Activated CD4-positive, alpha-beta T cell treated with anti-CD3 and anti-CD28 coated beads, Interleukin-2, amount 10 ng/mL, durations not matched to agents 7 days and 5 days (primary cell): ENCODE data around the gene TES. TPM values are rescaled to one million over a fixed set of nuclear protein-coding genes. Genes with fewer than 3 reads are reported as not detected.

Source experiments
- CTCF ChIA-PET: fragments of 350-600 bp; sonication (Branson Sonifier 250); formaldehyde crosslinking; loops from one replicate; lab custom pipeline; 2021; ENCODE audit warnings: antibody characterized with exemption; lab: Charles Lee
- POLR2A ChIA-PET: fragments of 350-600 bp; sonication (Branson Sonifier 250); formaldehyde crosslinking; loops from one replicate; lab custom pipeline; 2021; ENCODE audit warnings: antibody characterized with exemption; lab: Charles Lee
- DNase-seq: peaks from one replicate; pipeline ENCODE4 v3.0.0-alpha.2; 2020
- H3K27ac Mint-ChIP-seq: one replicate; pipeline ENCODE4 v1.8.0; 2021; ENCODE audit warnings: mild to moderate bottlenecking, moderate library complexity, mixed read lengths
- H3K27me3 Mint-ChIP-seq: one replicate; pipeline ENCODE4 v1.8.0; 2021; ENCODE audit warnings: mixed read lengths
- H3K36me3 Mint-ChIP-seq: one replicate; pipeline ENCODE4 v1.8.0; 2021; ENCODE audit warnings: low read depth, mixed read lengths
- H3K4me1 Mint-ChIP-seq: one replicate; pipeline ENCODE4 v1.8.0; 2021; ENCODE audit warnings: mixed read lengths
- H3K4me3 Mint-ChIP-seq: one replicate; pipeline ENCODE4 v1.8.0; 2021; ENCODE audit warnings: mild to moderate bottlenecking, moderate library complexity, mixed read lengths
- H3K9me3 Mint-ChIP-seq: one replicate; pipeline ENCODE4 v1.8.0; 2021; ENCODE audit warnings: mixed read lengths
- total RNA-seq, 2 experiments: library from RNA; stranded (reverse); gene quantifications; one replicate each; pipeline ENCODE4 v1.2.3, GENCODE V29; 2021

TES gene
- total RNA-seq, 2 experiments from 2014 or later: 139 to 140 TPM

GRCh38 chr7:116196947-116197346 lies 13.4 kb upstream of the TES start:
- ChIA-PET POLR2A (no interaction called here), CTCF (interaction anchor here (0.7 kb wide), 1 partner anchor 26 kb away, joined by 3 read pairs; no protein-coding TSS in a partner anchor)
- Mint-ChIP-seq H3K27me3 (peaks cover 5% of the 10 kb centered on the region), H3K9me3 (no peaks in the 10 kb centered on the region), H3K27ac (no peak overlapping the region), H3K4me3 (no peak overlapping the region), H3K36me3 (no peaks in the 10 kb centered on the region), H3K4me1 (no peaks in the 10 kb centered on the region)
- no peak for DNase-seq

- ChIA-PET POLR2A (no interaction called here), CTCF (interaction anchor here (0.7 kb wide), 1 partner anchor 25 kb away, joined by 3 read pairs; no protein-coding TSS in a partner anchor)
- Mint-ChIP-seq H3K9me3 (no peaks in the 10 kb centered on the region), H3K4me1 (no peaks in the 10 kb centered on the region), H3K36me3 (no peaks in the 10 kb centered on the region), H3K27ac (no peak overlapping the region), H3K27me3 (peaks cover 7% of the 10 kb centered on the region), H3K4me3 (no peak overlapping the region)
- no peak for DNase-seq
Observed at GRCh38 chr7:116197360-116197759, 13.0 kb upstream of the TES start.

- H3K4me3 Mint-ChIP-seq: no peak overlapping the region
- no peak overlapping the region for H3K27ac Mint-ChIP-seq
- ChIA-PET POLR2A (interaction anchor here (0.7 kb wide), 1 partner anchor 20 kb away, joined by 3 read pairs; no protein-coding TSS in a partner anchor), CTCF (interaction anchor here (0.7 to 1.4 kb wide), 4 partner anchors 11 to 648 kb away, joined by 3 to 5 read pairs (median 3); no protein-coding TSS in a partner anchor)
- peaks cover 17% of the 10 kb centered on the region for H3K27me3 Mint-ChIP-seq
- no peaks in the 10 kb centered on the region for H3K4me1 Mint-ChIP-seq
- no peaks in the 10 kb centered on the region for H3K36me3 Mint-ChIP-seq
- H3K9me3 Mint-ChIP-seq: no peaks in the 10 kb centered on the region
- DNase-seq: no peak
Observed at GRCh38 chr7:116198748-116199410, 11.5 kb upstream of the TES start.

GRCh38 chr7:116200963-116201362 lies 9.4 kb upstream of the TES start:
- POLR2A ChIA-PET: no interaction called here
- H3K27ac Mint-ChIP-seq: no peak overlapping the region
- CTCF ChIA-PET: interaction anchor here (1.1 to 1.7 kb wide), 3 partner anchors 9 to 390 kb away, joined by 3 read pairs; partner anchors contain the start of gene TES

GRCh38 chr7:116206141-116206540 lies 4.2 kb upstream of the TES start:
- H3K4me3 Mint-ChIP-seq: no peak overlapping the region
- H3K27me3 Mint-ChIP-seq: peaks cover 18% of the 10 kb centered on the region
- H3K27ac Mint-ChIP-seq: no peak overlapping the region
- DNase-seq: no peak
- H3K9me3 Mint-ChIP-seq: peaks cover 9% of the 10 kb centered on the region
- H3K36me3 Mint-ChIP-seq: peaks cover 14% of the 10 kb centered on the region
- peaks cover 14% of the 10 kb centered on the region for H3K4me1 Mint-ChIP-seq
- ChIA-PET POLR2A (no interaction called here), CTCF (interaction anchor here (1.2 to 1.5 kb wide), 2 partner anchors 42 to 320 kb away, joined by 3 to 4 read pairs; no protein-coding TSS in a partner anchor)

More at GRCh38 chr7:116200963-116201362, 9.4 kb upstream of the TES start:
- H3K36me3 Mint-ChIP-seq: no peaks in the 10 kb centered on the region
- no peaks in the 10 kb centered on the region for H3K4me1 Mint-ChIP-seq
- no peak for DNase-seq
- H3K4me3 Mint-ChIP-seq: no peak overlapping the region
- peaks cover 20% of the 10 kb centered on the region for H3K27me3 Mint-ChIP-seq
- H3K9me3 Mint-ChIP-seq: no peaks in the 10 kb centered on the region

GRCh38 chr7:116208919-116209318 lies 1.4 kb upstream of the TES start:
- CTCF ChIA-PET: interaction anchor here (0.7 to 1.2 kb wide), 2 partner anchors 10 to 23 kb away, joined by 3 to 5 read pairs; no protein-coding TSS in a partner anchor
- peaks cover 9% of the 10 kb centered on the region for H3K9me3 Mint-ChIP-seq
- peaks cover 5% of the 10 kb centered on the region for H3K27me3 Mint-ChIP-seq
- no peak for DNase-seq
- H3K4me3 Mint-ChIP-seq: no peak overlapping the region
- H3K27ac Mint-ChIP-seq: no peak overlapping the region
- POLR2A ChIA-PET: no interaction called here
- H3K36me3 Mint-ChIP-seq: peaks cover 34% of the 10 kb centered on the region
- H3K4me1 Mint-ChIP-seq: peaks cover 30% of the 10 kb centered on the region

- DNase-seq: no peak
- H3K4me3 Mint-ChIP-seq: peak overlapping the region; percentile 64
- H3K27ac Mint-ChIP-seq: peak overlapping the region; percentile 78
- peaks cover 5% of the 10 kb centered on the region for H3K27me3 Mint-ChIP-seq
- ChIA-PET POLR2A (no interaction called here), CTCF (interaction anchor here (1.2 to 1.4 kb wide), 6 partner anchors 9 to 49 kb away, joined by 3 to 6 read pairs (median 4); no protein-coding TSS in a partner anchor)
- H3K36me3 Mint-ChIP-seq: peaks cover 38% of the 10 kb centered on the region
- H3K9me3 Mint-ChIP-seq: peaks cover 9% of the 10 kb centered on the region
- peaks cover 37% of the 10 kb centered on the region for H3K4me1 Mint-ChIP-seq
Observed at GRCh38 chr7:116209561-116210070, 723 bp upstream of the TES start.

- Mint-ChIP-seq H3K36me3 (peaks cover 51% of the 10 kb centered on the region), H3K27ac (peak overlapping the region; percentile 99), H3K4me1 (peaks cover 54% of the 10 kb centered on the region), H3K27me3 (no peaks in the 10 kb centered on the region), H3K9me3 (peaks cover 14% of the 10 kb centered on the region), H3K4me3 (peak overlapping the region; percentile 95)
- POLR2A ChIA-PET: interaction anchor here (0.6 to 0.9 kb wide), 2 partner anchors 21 to 46 kb away, joined by 3 to 6 read pairs; no protein-coding TSS in a partner anchor
- CTCF ChIA-PET: interaction anchor here (0.9 to 2.0 kb wide), 10 partner anchors 8 to 47 kb away, joined by 3 to 7 read pairs (median 4); no protein-coding TSS in a partner anchor
- peak; percentile 85 for DNase-seq
Observed at GRCh38 chr7:116211006-116211912, 920 bp downstream of the TES start.

- H3K4me3 Mint-ChIP-seq: peak overlapping the region; percentile 95
- DNase-seq: no peak
Observed at GRCh38 chr7:116211913-116212596, 1.7 kb downstream of the TES start.

GRCh38 chr7:116212869-116213268 lies 2.5 kb downstream of the TES start:
- peaks cover 13% of the 10 kb centered on the region for H3K9me3 Mint-ChIP-seq
- ChIA-PET POLR2A (no interaction called here), CTCF (interaction anchor here (1.0 kb wide), 1 partner anchor 34 kb away, joined by 3 read pairs; no protein-coding TSS in a partner anchor)
- peaks cover 50% of the 10 kb centered on the region for H3K36me3 Mint-ChIP-seq
- H3K27me3 Mint-ChIP-seq: no peaks in the 10 kb centered on the region
- H3K27ac Mint-ChIP-seq: peak overlapping the region; percentile 81
- no peak for DNase-seq
- H3K4me1 Mint-ChIP-seq: peaks cover 62% of the 10 kb centered on the region
- peak overlapping the region; percentile 95 for H3K4me3 Mint-ChIP-seq

More at GRCh38 chr7:116211913-116212596, 1.7 kb downstream of the TES start:
- H3K4me1 Mint-ChIP-seq: peaks cover 56% of the 10 kb centered on the region
- no peaks in the 10 kb centered on the region for H3K27me3 Mint-ChIP-seq
- CTCF ChIA-PET: interaction anchor here (1.0 to 2.0 kb wide), 2 partner anchors 24 to 34 kb away, joined by 3 to 7 read pairs; no protein-coding TSS in a partner anchor
- peaks cover 54% of the 10 kb centered on the region for H3K36me3 Mint-ChIP-seq
- H3K9me3 Mint-ChIP-seq: peaks cover 17% of the 10 kb centered on the region
- POLR2A ChIA-PET: no interaction called here
- peak overlapping the region; percentile 99 for H3K27ac Mint-ChIP-seq

GRCh38 chr7:116213361-116214130 lies 3.2 kb downstream of the TES start:
- Mint-ChIP-seq H3K9me3 (peaks cover 8% of the 10 kb centered on the region), H3K27ac (peak overlapping the region; percentile 48)

More at GRCh38 chr7:116213361-116214130, 3.2 kb downstream of the TES start:
- Mint-ChIP-seq H3K4me1 (peaks cover 66% of the 10 kb centered on the region), H3K4me3 (peak overlapping the region; percentile 95), H3K27me3 (no peaks in the 10 kb centered on the region), H3K36me3 (peaks cover 44% of the 10 kb centered on the region)
- ChIA-PET CTCF (interaction anchor here (1.0 kb wide), 1 partner anchor 35 kb away, joined by 3 read pairs; no protein-coding TSS in a partner anchor), POLR2A (no interaction called here)
- no peak for DNase-seq
